GM12892 (cell line): Measurements from ENCODE around the gene MBD6.
"Not testable (repeated sequence)": the region's sequence is repeated elsewhere in the genome, so short reads cannot be mapped to it uniquely, and the experiment has no call there.

Experiments used
- POLR2A ChIP-seq: IDR thresholded peaks from 2 replicates; pipeline ENCODE4 v1.6.1; 2011; ENCODE audit warnings: low read depth, low read length, control low read depth
- POLR2AphosphoS5 ChIP-seq: IDR thresholded peaks from 2 replicates; pipeline ENCODE4 v1.6.1; 2011; ENCODE audit warnings: low read depth, low read length, control low read depth
- TAF1 ChIP-seq: IDR thresholded peaks from 2 replicates; pipeline ENCODE4 v1.6.1; 2011; ENCODE audit warnings: low read depth, mild to moderate bottlenecking, control low read depth, low read length, borderline replicate concordance

- not testable (repeated sequence) for TF ChIP-seq POLR2A, POLR2AphosphoS5, TAF1
Measured at GRCh38 chr12:57514246-57514645, 8.4 kb upstream of the MBD6 start.
